ENCODE results near the gene ABCB8.

Gene ABCB8

GRCh38 chr7:151048911-151049463, 20.7 kb downstream of the ABCB8 start:
- TF ChIP-seq ZFX (IDR thresholded peaks at IDR 0.05) = no peak
- no peak for TF ChIP-seq CTCF (conservative IDR thresholded peaks at IDR 0.05)

GRCh38 chr7:151051108-151051507, 22.9 kb downstream of the ABCB8 start:
- no peak for TF ChIP-seq CTCF (conservative IDR thresholded peaks at IDR 0.05)
- no peak for TF ChIP-seq ZFX (IDR thresholded peaks at IDR 0.05)
- no peak overlapping the region for H3K27ac ChIP-seq

More at GRCh38 chr7:151048911-151049463, 20.7 kb downstream of the ABCB8 start:
- no peak overlapping the region for H3K27ac ChIP-seq

GRCh38 chr7:151053096-151053495, 24.8 kb downstream of the ABCB8 start:
- H3K27ac ChIP-seq = no peak overlapping the region
- TF ChIP-seq ZFX (IDR thresholded peaks at IDR 0.05) = no peak
- no peak for TF ChIP-seq CTCF (conservative IDR thresholded peaks at IDR 0.05)

- TF ChIP-seq ZFX (IDR thresholded peaks at IDR 0.05) = no peak
- no peak overlapping the region for H3K27ac ChIP-seq
Measured at GRCh38 chr7:151053751-151054150, 25.5 kb downstream of the ABCB8 start.

GRCh38 chr7:151056283-151056665, 28.0 kb downstream of the ABCB8 start:
- H3K27ac ChIP-seq = no peak overlapping the region
- TF ChIP-seq ZFX (IDR thresholded peaks at IDR 0.05) (no peak), CTCF (conservative IDR thresholded peaks at IDR 0.05) (no peak)

- peak overlapping the region; percentile 80 for H3K27ac ChIP-seq
- TF ChIP-seq ZFX (IDR thresholded peaks at IDR 0.05) (no peak), CTCF (conservative IDR thresholded peaks at IDR 0.05) (no peak)
Measured at GRCh38 chr7:151056666-151057505, 28.6 kb downstream of the ABCB8 start.

- TF ChIP-seq CTCF (conservative IDR thresholded peaks at IDR 0.05) (no peak), ZFX (IDR thresholded peaks at IDR 0.05) (no peak)
- peak within 1 kb of the TSS; percentile 80 for H3K27ac ChIP-seq
Measured at GRCh38 chr7:151057506-151057988, 29.3 kb downstream of the ABCB8 start, which contains the start of gene CDK5. Gene CDK5 (minus strand): TSS chr7:151057897. CDS start chr7:151057848, 49 bp downstream.

Data from C4-2B (cell line).